H1 (cell line): ENCODE measurements around the gene C1orf116. TPM values are rescaled to one million over a fixed set of nuclear protein-coding genes. Genes with fewer than 3 reads are reported as not detected.

Experiments
- BCL11A ChIP-seq, 2 experiments: IDR thresholded peaks; one replicate each; pipeline ENCODE4 v1.6.1; 2011; ENCODE audit warnings: low read depth in 2 of 2, low read length in 2 of 2, mild to moderate bottlenecking in 2 of 2
- KDM5A ChIP-seq: fragments of 200-600 bp; IDR thresholded peaks from 2 replicates; pipeline ENCODE4 v1.7.1; 2012; ENCODE audit warnings: mild to moderate bottlenecking, low read length, inconsistent platforms, mixed read lengths
- RXRA ChIP-seq: IDR thresholded peaks from 2 replicates; pipeline ENCODE4 v1.6.1; 2011; ENCODE audit warnings: low read depth, mild to moderate bottlenecking, low read length, moderate library complexity; ENCODE audit not compliant: insufficient read depth
- YY1 ChIP-seq: IDR thresholded peaks from 2 replicates; pipeline ENCODE4 v1.6.1; 2011; ENCODE audit warnings: low read depth, mild to moderate bottlenecking, low read length
- polyA plus RNA-seq, 7 experiments: library from polyadenylated mRNA; depleted of rRNA in 3 of 7; stranded (reverse) in 5 of 7; unstranded in 2 of 7; fragments of >200 nt in 5 of 7; fragments of 200-250 nt in 2 of 7; gene quantifications; 1 replicate in 5 of 7; 2 replicates in 1 of 7; 4 replicates in 1 of 7; pipeline versions ENCODE4 v1.2.1 to v1.2.3, GENCODE V29; 2011 to 2013; ENCODE audit warnings: missing spikeins in 2 of 7, mixed read lengths in 2 of 7
- total RNA-seq: library from RNA; stranded (reverse); fragmentation: NEBNext Ultra II Directional; extraction: Animal tissue kit (Norgen Biotek cat#: 25700); gene quantifications from 2 replicates; pipeline ENCODE4 v1.2.1, GENCODE V29; 2021

The C1orf116 gene
- total and polyA plus RNA-seq, 2 of the 8 experiments (the other 6 are each of a cell fraction or from before 2014, with no cell fraction given): 2.2 to 3.9 TPM

GRCh38 chr1:207064561-207064960, 32.0 kb upstream of the C1orf116 start (continued):
- TF ChIP-seq RXRA: no peak
- no peak for TF ChIP-seq BCL11A (IDR thresholded peaks at IDR 0.05; ENCODE audit: low read depth in 2 of 2, low read length in 2 of 2)
- no peak for TF ChIP-seq KDM5A
- TF ChIP-seq YY1: no peak
